Left ventricle myocardium inferior (tissue), 1 donor: ENCODE measurements around the gene TAS2R50. TPM values are rescaled to one million over a fixed set of nuclear protein-coding genes. Genes with fewer than 3 reads are reported as not detected.

ENCODE experiments used
- DNase-seq: peaks from one replicate; pipeline ENCODE4 v3.0.0-alpha.2; 2020
- H3K27ac ChIP-seq: fragments of 200-600 bp; replicated peaks from 2 replicates; pipeline ENCODE4 v1.8.0; 2021
- H3K27me3 ChIP-seq: fragments of 200-600 bp; 2 replicates; pipeline ENCODE4 v1.8.0; 2021; ENCODE audit warnings: low read depth
- H3K36me3 ChIP-seq: fragments of 200-600 bp; 2 replicates; pipeline ENCODE4 v1.8.0; 2021
- H3K4me1 ChIP-seq: fragments of 200-600 bp; 2 replicates; pipeline ENCODE4 v1.8.0; 2021
- H3K4me3 ChIP-seq: fragments of 200-600 bp; 2 replicates; pipeline ENCODE4 v1.8.0; 2021; ENCODE audit warnings: mild to moderate bottlenecking, moderate library complexity
- H3K9me3 ChIP-seq: fragments of 200-600 bp; replicated peaks from 2 replicates; pipeline ENCODE4 v1.8.0; 2021
- CTCF ChIP-seq: fragments of 200-600 bp; IDR thresholded peaks from 2 replicates; pipeline ENCODE4 v1.8.0; 2021; ENCODE audit warnings: antibody characterized with exemption, mild to moderate bottlenecking, borderline replicate concordance
- intact Hi-C: fragments of 100-400 bp; cut with micrococcal nuclease; formaldehyde crosslinking; loops from one replicate; pipeline ENCODE4 v1.11.0; 2022
- total RNA-seq: library from RNA; stranded (reverse); fragmentation: NEBNext Ultra II Directional; extraction: Animal tissue kit (Norgen Biotek cat#: 25700); gene quantifications from one replicate; pipeline ENCODE4 v1.2.1, GENCODE V29; 2021
- donor health status: DM: no; HTN: yes; CAD: no; lungs with severe emphysema.

The TAS2R50 gene
- total RNA-seq, 1 donor from 2014 or later: 0.47 TPM

- Histone ChIP-seq H3K4me3 (no peak overlapping the region), H3K36me3 (no peaks in the 10 kb centered on the region), H3K4me1 (peaks cover 12% of the 10 kb centered on the region), H3K27ac (no peak overlapping the region), H3K9me3 (peaks cover 5% of the 10 kb centered on the region), H3K27me3 (no peaks in the 10 kb centered on the region)
- no peak for DNase-seq
- no peak for TF ChIP-seq CTCF
- intact Hi-C loops: no loop called here
These were observed 7.6 kb upstream of the TAS2R50 start for GRCh38 chr12:10994307-10994706.

- no peaks in the 10 kb centered on the region for H3K27me3 ChIP-seq
- no peak for DNase-seq
These were observed 2.4 kb upstream of the TAS2R50 start for GRCh38 chr12:10989107-10989506.

GRCh38 chr12:10982244-10982643 is 4.5 kb downstream of the TAS2R50 start:
- Histone ChIP-seq H3K27ac (no peak overlapping the region), H3K4me3 (no peak overlapping the region), H3K36me3 (no peaks in the 10 kb centered on the region), H3K27me3 (no peaks in the 10 kb centered on the region), H3K4me1 (no peaks in the 10 kb centered on the region), H3K9me3 (no peaks in the 10 kb centered on the region)
- no peak for TF ChIP-seq CTCF
- DNase-seq: no peak
- intact Hi-C loops: no loop called here

More at GRCh38 chr12:10989107-10989506, 2.4 kb upstream of the TAS2R50 start:
- no peaks in the 10 kb centered on the region for H3K36me3 ChIP-seq
- no peak overlapping the region for H3K27ac ChIP-seq
- H3K4me1 ChIP-seq: peaks cover 7% of the 10 kb centered on the region
- no peak for TF ChIP-seq CTCF
- intact Hi-C loops: no loop called here
- no peak overlapping the region for H3K4me3 ChIP-seq
- peaks cover 5% of the 10 kb centered on the region for H3K9me3 ChIP-seq

- H3K4me1 ChIP-seq: no peaks in the 10 kb centered on the region
- no peaks in the 10 kb centered on the region for H3K9me3 ChIP-seq
- no peak for TF ChIP-seq CTCF
- H3K27ac ChIP-seq: no peak overlapping the region
- intact Hi-C loops: no loop called here
- no peaks in the 10 kb centered on the region for H3K36me3 ChIP-seq
- H3K4me3 ChIP-seq: no peak overlapping the region
- no peaks in the 10 kb centered on the region for H3K27me3 ChIP-seq
- no peak for DNase-seq
These were observed 11.7 kb downstream of the TAS2R50 start for GRCh38 chr12:10974965-10975364.

GRCh38 chr12:10968765-10969456 is 17.8 kb downstream of the TAS2R50 start:
- H3K27me3 ChIP-seq: no peaks in the 10 kb centered on the region
- H3K9me3 ChIP-seq: no peaks in the 10 kb centered on the region
- H3K4me3 ChIP-seq: no peak overlapping the region
- peak; percentile 18 for DNase-seq
- intact Hi-C loops: no loop called here
- H3K36me3 ChIP-seq: no peaks in the 10 kb centered on the region
- no peak for TF ChIP-seq CTCF
- no peak overlapping the region for H3K27ac ChIP-seq
- H3K4me1 ChIP-seq: peaks cover 17% of the 10 kb centered on the region
